Mesothelial cell of epicardium (in vitro differentiated cells): ENCODE data around the gene EXOSC2. TPM values are rescaled to one million over a fixed set of nuclear protein-coding genes. Genes with fewer than 3 reads are reported as not detected.

Experiments
- DNase-seq, 2 experiments: peaks; one replicate each; pipeline ENCODE4 v3.0.0; 2021; ENCODE audit warnings: low spot score in 2 of 2; ENCODE audit not compliant: unreplicated experiment in 2 of 2
- H3K27ac Mint-ChIP-seq: 2 replicates; pipeline ENCODE4 v1.8.0; 2021; ENCODE audit warnings: mixed read lengths
- H3K27me3 Mint-ChIP-seq: 2 replicates; pipeline ENCODE4 v1.8.0; 2021; ENCODE audit warnings: low read depth, mixed read lengths
- H3K36me3 Mint-ChIP-seq: 2 replicates; pipeline ENCODE4 v1.8.0; 2021; ENCODE audit warnings: mixed read lengths
- H3K4me1 Mint-ChIP-seq: 2 replicates; pipeline ENCODE4 v1.8.0; 2021; ENCODE audit warnings: mixed read lengths
- H3K4me3 Mint-ChIP-seq: 2 replicates; pipeline ENCODE4 v1.8.0; 2021; ENCODE audit warnings: mild to moderate bottlenecking, moderate library complexity, mixed read lengths
- H3K9me3 Mint-ChIP-seq: 2 replicates; pipeline ENCODE4 v1.8.0; 2021; ENCODE audit warnings: mixed read lengths
- total RNA-seq: library from RNA; stranded (reverse); gene quantifications from 3 replicates; pipeline ENCODE4 v1.2.1, GENCODE V29; 2021
- TF ChIP-seq, protein P1 (sequence below): fragments of 200-600 bp; sonication (generic); IDR thresholded peaks from one replicate; pipeline ENCODE4 v1.5.0; 2021; ENCODE audit warnings: antibody characterized with exemption; ENCODE audit not compliant: unreplicated experiment

Gene EXOSC2
- total RNA-seq, 1 donor from 2014 or later, result 52.8 TPM

- no peaks in the 10 kb centered on the region for H3K4me1 Mint-ChIP-seq
- H3K4me3 Mint-ChIP-seq, result no peak overlapping the region
- no peak overlapping the region for H3K27ac Mint-ChIP-seq
- TF ChIP-seq, protein P1, sequence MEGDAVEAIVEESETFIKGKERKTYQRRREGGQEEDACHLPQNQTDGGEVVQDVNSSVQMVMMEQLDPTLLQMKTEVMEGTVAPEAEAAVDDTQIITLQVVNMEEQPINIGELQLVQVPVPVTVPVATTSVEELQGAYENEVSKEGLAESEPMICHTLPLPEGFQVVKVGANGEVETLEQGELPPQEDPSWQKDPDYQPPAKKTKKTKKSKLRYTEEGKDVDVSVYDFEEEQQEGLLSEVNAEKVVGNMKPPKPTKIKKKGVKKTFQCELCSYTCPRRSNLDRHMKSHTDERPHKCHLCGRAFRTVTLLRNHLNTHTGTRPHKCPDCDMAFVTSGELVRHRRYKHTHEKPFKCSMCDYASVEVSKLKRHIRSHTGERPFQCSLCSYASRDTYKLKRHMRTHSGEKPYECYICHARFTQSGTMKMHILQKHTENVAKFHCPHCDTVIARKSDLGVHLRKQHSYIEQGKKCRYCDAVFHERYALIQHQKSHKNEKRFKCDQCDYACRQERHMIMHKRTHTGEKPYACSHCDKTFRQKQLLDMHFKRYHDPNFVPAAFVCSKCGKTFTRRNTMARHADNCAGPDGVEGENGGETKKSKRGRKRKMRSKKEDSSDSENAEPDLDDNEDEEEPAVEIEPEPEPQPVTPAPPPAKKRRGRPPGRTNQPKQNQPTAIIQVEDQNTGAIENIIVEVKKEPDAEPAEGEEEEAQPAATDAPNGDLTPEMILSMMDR, result no peak
- no peaks in the 10 kb centered on the region for H3K27me3 Mint-ChIP-seq
- DNase-seq, result no peak
- H3K9me3 Mint-ChIP-seq, result no peaks in the 10 kb centered on the region
- H3K36me3 Mint-ChIP-seq, result no peaks in the 10 kb centered on the region
These were observed 48.4 kb downstream of the EXOSC2 start for GRCh38 chr9:130741831-130742449.

DNA sequence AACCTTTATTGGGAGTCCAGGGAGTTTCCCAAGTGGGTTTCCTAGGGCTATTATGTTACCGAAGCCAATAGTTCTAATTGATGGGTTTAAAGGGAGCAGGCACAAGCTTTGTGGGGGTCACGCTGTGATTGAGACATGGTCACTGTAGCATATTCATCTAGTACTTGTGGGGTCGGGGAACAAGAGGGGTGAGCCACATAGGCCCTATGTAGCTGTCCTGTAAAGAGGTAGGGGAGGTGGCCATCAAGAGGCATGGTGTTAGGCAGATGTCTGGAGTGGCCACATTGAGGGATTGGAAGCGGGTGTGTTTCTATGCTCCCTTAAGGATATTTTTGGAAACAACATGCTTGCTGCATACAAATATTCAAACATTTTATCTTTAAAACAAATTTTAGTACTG is 50.1 kb downstream of the EXOSC2 start:
- H3K27me3 Mint-ChIP-seq, result no peaks in the 10 kb centered on the region
- no peaks in the 10 kb centered on the region for H3K4me1 Mint-ChIP-seq
- no peaks in the 10 kb centered on the region for H3K9me3 Mint-ChIP-seq
- no peak overlapping the region for H3K27ac Mint-ChIP-seq
- no peak overlapping the region for H3K4me3 Mint-ChIP-seq
- no peaks in the 10 kb centered on the region for H3K36me3 Mint-ChIP-seq
- no peak for DNase-seq
- TF ChIP-seq, protein P1, result no peak

GRCh38 chr9:130745210-130745800 is 51.7 kb downstream of the EXOSC2 start:
- DNase-seq, result no peak
- no peaks in the 10 kb centered on the region for H3K27me3 Mint-ChIP-seq
- H3K9me3 Mint-ChIP-seq, result no peaks in the 10 kb centered on the region
- no peak overlapping the region for H3K27ac Mint-ChIP-seq
- no peaks in the 10 kb centered on the region for H3K4me1 Mint-ChIP-seq
- TF ChIP-seq, protein P1, result no peak
- H3K36me3 Mint-ChIP-seq, result no peaks in the 10 kb centered on the region
- no peak overlapping the region for H3K4me3 Mint-ChIP-seq

DNA sequence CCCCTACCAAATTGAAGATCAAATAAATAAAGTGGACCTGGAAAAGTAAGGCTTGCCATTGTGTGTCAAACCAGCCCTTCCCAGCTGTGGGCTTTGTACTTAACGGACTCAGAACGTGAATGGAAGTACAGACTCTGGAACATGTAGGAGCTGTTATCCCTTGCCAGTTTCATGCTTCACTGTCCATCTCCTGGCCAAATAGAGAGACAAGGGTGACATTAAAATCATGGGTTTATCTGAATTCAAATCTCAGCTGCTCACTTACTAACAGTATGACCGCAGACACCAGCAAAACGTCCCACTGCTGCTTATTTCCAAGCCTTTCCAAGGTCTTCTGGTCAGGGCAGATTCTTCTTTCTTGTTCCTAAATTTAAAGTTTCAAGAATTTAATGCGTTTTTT is 52.2 kb downstream of the EXOSC2 start:
- H3K4me1 Mint-ChIP-seq, result no peaks in the 10 kb centered on the region
- no peaks in the 10 kb centered on the region for H3K27me3 Mint-ChIP-seq
- H3K27ac Mint-ChIP-seq, result no peak overlapping the region
- H3K9me3 Mint-ChIP-seq, result no peaks in the 10 kb centered on the region
- no peaks in the 10 kb centered on the region for H3K36me3 Mint-ChIP-seq
- TF ChIP-seq, protein P1, result no peak
- no peak for DNase-seq
- H3K4me3 Mint-ChIP-seq, result no peak overlapping the region

DNA sequence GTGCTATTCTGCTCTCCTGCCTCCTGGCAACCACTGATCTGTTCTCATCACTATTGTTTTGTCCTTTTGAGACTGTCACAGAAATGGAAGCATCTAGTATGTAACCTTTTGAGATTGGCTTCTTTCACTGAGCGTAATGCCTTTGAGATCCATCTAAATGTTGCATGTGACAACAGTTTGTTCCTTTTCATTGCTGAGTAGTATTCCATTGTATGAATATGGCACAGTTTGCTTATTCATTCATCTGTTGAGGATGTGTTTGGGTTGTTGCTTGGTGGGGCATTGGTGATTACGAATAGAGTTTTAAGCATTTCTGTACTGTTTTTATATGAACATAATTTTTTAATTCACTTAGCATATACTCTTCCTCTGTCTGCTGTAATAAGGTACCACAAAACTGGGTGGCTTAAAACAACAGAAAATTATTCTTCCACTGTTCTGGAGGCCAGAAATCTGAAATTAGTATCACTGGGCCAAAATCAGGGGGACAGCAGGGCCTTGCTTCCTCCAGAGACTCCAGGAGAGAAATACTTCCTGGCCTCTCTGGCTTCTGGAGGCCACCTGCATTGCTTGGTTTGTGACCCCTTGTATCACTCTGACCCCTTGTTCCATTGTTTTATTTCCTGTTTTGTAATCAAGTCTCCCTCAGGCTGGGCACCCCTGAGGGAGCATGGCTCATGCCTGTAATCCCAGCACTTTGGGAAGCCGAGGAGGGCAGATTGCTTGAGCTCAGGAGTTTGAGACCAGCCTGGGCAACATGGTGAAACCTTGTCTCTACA is 53.0 kb downstream of the EXOSC2 start:
- TF ChIP-seq, protein P1, result no peak
- H3K9me3 Mint-ChIP-seq, result no peaks in the 10 kb centered on the region
- no peaks in the 10 kb centered on the region for H3K36me3 Mint-ChIP-seq
- H3K27me3 Mint-ChIP-seq, result no peaks in the 10 kb centered on the region
- H3K27ac Mint-ChIP-seq, result no peak overlapping the region
- DNase-seq, result no peak
- no peak overlapping the region for H3K4me3 Mint-ChIP-seq
- H3K4me1 Mint-ChIP-seq, result no peaks in the 10 kb centered on the region
